ENCODE data around the gene TNRC18.
A peak's percentile ranks its signal among the peaks of the same experiment; 100 is the strongest.
"Not testable (repeated sequence)": the region's sequence is repeated elsewhere in the genome, so short reads cannot be mapped to it uniquely, and the experiment has no call there.

TNRC18 gene

DNA sequence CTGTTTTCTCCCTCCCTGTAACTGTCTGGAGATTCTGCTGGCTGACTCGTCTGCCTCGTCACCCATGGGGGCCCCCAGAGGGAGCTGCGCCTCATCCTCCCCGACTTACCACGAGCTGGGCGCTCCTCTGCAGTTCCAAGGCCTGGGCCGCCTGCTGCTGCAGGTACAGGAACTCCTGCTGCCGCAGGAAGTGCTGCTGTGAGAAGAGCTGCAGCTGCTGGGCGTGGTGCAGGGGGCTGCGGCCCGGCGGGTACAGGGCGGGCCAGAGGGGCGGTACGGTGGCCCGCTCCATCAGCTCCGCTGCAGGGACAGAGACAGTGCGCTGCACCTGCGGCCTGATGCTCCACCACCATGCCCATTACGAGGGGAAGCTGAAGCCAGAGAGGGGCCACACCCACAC is 47.7 kb downstream of the TNRC18 start:
- DNase-seq (ENCODE audit: low read depth): no peak

DNA sequence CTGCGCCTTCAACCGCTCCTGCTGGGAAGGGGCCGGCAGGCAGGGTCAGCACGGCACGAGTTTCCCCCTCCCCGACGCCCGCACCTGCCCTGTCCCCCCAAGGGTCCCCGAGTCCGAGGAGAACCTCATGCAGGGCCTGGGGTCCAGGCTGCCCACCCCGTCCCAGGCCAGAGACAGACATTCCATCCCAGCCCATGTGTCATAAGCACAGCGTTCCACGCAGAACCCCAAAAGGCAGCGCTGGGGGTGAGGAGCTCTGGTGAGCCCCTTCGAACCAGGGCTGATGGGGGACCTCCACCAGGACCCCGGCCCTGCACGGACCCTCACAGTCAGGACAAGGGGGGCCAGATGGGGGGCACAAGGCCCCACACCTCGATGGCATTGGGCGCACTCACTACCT is 49.2 kb downstream of the TNRC18 start:
- no peak for DNase-seq (ENCODE audit: low read depth)

DNA sequence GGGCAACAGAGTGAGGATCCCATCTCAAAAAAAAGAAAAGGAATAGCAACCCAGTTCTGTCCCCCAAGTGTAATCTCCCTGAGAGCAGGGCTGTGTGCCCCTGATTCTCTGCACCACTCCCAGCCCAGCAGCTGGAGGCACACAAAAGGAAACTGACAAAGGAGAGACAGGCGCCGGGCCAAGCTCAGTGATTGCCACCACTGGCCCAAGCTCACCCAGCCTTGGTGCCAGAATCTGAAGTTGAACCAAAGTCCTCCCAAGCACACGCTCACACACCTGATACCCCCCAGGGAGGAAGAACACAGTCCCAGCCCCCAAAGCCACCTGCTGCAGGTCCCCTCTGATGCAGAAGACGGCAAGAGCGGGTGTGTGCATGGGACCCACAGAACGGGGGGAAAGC is 50.3 kb downstream of the TNRC18 start:
- no peak for DNase-seq (ENCODE audit: low read depth)

DNA sequence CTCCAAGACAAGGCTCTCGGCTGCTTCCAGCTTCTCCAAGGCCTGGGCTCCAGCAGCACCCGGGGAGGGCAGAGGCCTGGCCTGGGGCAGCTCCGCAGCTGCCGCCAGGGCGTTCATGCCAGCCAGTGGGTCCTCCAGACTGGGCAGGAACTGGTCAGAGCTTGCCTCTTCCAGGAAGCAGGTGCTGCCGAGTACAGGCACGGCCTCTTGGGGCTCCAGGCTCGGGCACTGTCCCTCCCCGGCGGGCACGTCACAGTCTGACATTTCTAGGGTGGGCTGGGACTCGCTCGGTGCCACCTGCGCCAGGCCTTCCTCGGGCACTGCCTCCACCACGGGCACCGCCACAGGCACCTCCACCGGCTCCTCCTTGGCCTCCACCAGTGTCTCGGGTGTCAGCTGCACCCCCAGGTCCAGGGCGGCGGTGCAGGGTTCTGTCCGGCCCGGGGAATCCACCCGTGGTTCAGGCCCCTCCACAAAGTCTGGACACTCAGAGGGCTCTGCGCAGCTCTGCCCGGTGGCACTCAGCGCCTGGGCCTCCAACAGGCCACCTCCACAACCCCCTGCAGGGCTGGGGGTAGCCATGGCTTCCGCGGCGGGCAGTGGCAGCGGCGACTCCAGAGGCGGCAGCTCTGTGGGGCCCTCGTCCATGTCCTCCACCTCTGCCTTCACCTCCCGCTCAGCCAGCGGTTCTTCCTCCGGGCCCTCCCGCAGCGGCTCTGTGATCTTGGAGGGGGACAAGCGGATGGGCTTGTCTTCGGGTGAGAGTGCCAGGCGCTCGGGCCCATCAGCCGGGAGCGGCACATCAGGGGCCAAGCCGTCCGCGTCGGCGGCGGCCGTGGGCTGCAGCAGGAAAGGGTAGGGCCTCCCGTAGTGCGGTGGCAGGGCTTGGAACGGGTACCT is 52.9 kb downstream of the TNRC18 start:
- DNase-seq (ENCODE audit: low read depth): no peak

DNA sequence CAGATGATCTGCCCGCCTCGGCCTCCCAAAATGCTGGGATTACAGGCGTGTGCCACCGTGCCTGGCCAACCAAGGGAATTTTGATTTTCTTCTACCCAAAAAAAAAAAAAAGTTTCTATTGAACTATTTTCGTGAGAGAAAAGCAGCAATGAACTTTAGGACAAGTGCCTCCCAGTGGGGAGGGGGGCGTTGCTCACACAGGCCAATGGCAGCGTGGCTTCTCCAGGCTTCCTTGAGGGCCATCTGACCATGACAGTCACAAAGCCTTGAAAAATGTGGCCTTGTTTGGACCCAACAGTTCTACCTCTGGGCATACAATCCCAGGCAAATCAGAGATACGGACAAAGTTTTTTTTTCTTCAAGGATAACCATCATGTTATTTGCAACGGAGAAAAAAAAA is 56.0 kb downstream of the TNRC18 start:
- no peak for DNase-seq (ENCODE audit: low read depth)

DNA sequence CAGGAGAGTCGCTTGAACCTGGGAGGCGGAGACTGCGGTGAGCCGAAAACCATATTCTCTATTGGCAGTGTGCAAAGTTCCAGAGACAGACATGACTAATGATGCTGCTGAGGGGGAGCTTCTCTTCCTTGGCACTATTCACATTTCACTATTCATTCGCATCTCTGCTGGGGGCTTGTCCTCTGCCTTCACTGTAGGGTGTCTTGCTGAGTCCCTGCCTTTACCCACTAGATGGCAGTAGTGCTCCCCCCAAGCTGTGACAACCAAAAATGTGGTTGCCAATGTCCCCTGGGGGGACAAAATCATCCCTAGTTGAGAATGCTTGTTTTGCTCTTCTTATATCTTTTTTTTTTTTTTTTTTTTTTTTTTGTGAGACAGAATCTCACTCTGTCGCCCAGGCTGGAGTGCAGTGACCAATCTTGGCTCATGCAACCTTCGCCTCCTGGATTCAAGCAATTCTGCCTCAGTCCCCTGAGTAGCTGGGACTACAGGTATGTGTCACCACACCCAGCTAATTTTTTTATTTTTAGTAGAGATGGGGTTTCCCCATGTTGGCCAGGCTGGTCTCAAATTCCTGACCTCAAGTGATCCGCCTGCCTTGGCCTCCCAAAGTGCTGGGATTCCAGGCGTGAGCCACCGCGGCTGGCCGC is 57.5 kb downstream of the TNRC18 start:
- DNase-seq (ENCODE audit: low read depth): peak; percentile 28

DNA sequence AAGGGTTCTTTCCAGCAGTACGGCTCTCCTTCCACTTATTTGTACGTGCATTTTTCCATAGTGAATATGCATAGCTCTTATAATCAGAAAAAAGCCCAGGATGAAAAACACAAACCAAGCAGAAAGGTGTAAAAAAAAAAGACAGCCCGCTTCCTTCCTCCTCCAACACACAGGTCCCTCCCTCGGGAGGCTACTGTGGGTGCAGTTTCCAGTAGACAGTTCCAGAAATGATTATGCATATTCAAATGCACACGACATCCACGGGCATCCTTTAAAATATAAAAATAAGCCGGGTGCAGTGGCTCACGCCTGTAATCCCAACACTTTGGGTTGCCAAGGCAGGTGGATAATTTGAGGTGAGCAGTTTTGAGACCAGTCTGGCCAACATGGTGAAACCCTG is 59.9 kb downstream of the TNRC18 start:
- no peak for DNase-seq (ENCODE audit: low read depth)

DNA sequence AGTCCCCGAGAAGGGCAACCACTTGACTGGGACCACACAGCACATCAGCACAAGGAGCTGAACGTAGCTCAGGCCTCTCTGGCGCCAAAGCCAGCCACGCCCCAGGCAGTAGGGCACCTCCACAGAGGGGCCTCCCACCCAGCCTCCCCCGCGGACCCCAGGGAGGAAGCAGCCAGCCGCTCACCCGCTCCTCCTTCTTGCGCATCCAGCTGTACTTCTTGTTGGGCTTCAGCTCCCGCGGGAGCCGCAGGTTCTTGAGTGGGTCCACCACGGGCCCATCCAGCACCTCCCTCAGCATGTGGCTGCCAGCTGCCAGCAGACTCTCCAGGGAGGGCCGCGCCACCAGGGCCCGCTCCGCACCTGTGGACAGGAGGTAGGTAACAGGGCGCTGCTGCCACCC is 61.2 kb downstream of the TNRC18 start:
- no peak for DNase-seq (ENCODE audit: low read depth)

DNA sequence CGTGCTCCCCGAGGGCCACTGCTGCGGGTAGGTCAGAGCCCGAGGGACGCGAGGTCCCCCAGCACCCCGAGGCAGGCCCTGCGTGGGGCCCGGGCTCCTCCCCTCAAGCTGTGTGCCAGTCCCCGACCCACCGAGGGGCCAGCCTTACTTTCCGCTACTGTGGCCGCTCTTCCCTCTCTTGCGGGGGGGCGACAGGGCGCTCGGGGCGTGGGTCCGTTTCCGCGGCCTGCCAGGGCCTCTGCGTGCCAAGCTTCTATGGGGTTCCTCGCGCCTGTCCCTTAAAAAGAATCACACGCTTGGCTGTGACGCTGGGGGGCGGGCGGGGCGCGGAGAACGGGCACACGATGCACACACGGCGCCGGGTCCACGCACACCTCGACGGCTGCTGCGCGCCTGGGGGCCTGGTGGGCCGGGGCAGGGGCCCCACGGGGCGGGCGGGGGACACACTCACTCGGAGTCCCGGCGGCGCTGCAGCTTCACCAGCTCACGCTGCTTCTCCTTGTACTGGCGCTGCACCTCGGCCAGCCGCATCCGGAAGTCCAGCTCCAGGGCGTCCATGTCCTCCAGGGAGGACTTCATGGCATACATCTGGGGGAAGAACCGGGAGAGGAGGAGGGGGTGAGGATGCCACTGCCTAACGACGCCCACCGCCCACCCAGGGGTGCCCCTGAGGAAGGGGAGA is 62.0 kb downstream of the TNRC18 start:
- no peak for DNase-seq (ENCODE audit: low read depth)

DNA sequence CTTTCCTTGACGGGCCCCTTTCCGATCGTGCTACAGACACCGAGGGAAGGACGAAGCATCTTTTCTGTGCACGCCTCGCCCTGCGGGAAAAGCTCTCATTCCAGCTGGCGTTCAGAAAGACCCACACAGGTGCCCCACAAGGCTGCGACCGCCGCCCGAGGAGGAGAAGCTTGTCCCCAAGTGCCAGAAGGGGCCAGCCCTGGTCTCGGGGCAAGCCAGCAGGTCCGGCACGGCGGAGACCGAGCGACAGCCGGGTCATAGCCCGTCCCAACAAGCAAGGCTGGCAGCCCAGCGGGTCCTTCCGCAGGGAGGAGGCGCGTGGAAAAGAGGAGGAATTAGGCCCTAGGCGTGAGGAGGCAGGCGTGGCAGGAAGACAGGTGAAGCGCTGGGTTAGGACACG is 62.7 kb downstream of the TNRC18 start:
- no peak for DNase-seq (ENCODE audit: low read depth)

DNA sequence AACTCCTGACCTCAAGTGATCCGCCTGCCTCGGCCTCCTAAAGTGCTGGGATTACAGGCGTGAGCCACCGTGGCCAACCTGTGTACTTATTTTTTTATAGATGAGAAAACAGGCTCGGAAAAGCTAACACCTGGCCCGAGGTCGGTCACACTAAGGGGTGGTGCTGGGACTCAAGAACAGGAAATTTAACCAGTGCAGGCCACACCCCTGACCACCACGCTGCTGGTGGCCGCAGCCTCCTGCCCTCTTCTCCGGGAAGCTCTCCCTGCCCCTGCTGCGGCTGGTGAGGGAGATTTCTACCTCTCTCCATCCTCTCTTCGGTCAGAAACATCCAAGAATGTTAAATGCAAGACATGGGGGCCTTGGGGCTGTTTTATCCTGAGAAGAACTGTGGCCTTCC is 63.2 kb downstream of the TNRC18 start:
- DNase-seq (ENCODE audit: low read depth): no peak

DNA sequence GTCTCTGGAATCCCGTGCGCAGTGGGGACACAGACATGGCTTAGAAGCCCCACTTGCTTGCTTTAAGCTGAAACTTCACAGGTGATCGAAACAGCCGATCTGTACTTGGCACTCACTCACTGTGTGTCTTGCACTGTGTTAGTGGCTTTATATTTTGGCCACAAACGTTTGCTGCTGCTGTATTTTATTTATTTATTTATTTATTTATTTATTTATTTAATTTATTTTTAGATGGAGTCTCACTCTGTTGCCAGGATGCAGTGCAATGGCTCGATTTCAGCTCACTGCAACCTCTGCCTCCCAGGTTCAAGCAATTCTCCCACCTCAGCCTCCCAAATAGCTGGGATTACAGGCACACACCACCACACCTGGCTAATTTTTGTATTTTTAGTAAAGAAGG is 63.6 kb downstream of the TNRC18 start:
- not testable (repeated sequence) for DNase-seq (ENCODE audit: low read depth)

DNA sequence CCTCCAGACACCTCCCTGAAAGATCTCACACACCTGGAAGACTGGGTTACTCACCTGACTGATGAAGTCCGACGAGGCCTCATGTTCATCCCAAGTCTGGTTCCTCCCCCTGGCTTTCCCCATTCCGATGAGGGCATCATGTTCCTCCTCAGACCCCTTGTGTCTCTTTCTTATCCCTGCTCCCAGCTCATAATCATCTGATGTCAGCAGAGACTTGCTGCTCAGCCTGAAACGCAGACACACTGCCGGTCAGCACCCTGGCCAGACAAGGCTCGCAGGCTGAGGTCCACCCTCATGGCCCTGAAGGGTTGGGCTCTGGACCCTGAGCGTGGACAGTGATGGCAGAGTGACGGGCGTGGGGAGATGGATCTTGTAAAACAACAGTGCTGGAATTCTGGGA is 64.3 kb downstream of the TNRC18 start:
- DNase-seq (ENCODE audit: low read depth): no peak

DNA sequence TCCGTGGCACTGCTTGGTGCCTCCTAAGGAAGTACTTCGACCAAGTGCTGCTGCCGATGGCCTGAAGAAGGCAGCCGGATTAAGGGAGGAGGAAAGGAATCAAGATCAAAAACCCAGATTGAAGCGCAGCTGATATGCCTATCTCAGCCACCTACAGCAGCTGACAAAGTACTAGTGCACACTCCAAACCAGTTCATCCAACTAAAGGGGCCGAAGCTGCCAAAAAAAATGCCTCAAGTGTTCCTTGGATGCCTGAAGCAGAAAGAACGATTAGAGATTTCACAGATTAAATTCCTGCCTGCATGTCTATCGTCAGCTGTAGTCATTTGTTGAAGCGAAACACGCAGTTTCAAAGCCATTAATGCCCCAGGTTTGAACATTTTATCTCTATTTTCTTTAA is 65.7 kb downstream of the TNRC18 start:
- no peak for DNase-seq (ENCODE audit: low read depth)

DNA sequence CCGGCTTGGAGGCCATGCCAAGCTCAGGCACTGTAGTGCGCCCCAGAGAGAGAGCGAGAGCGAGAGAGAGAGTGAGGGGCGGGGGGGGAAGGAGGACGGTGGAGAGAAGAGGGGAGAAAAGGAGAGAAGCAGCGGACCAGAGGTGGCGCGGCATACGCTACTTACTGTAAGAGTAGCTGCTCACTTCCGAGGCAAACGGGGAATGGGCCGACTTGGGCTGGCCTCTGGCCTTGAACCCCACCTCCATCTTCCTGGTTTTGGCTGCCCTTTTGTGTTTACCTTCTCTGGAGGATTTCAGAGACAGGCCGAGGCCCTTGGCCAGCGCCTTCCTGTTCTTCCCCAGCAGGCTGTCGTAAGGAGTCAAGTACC is 66.9 kb downstream of the TNRC18 start:
- DNase-seq (ENCODE audit: low read depth): no peak

DNA sequence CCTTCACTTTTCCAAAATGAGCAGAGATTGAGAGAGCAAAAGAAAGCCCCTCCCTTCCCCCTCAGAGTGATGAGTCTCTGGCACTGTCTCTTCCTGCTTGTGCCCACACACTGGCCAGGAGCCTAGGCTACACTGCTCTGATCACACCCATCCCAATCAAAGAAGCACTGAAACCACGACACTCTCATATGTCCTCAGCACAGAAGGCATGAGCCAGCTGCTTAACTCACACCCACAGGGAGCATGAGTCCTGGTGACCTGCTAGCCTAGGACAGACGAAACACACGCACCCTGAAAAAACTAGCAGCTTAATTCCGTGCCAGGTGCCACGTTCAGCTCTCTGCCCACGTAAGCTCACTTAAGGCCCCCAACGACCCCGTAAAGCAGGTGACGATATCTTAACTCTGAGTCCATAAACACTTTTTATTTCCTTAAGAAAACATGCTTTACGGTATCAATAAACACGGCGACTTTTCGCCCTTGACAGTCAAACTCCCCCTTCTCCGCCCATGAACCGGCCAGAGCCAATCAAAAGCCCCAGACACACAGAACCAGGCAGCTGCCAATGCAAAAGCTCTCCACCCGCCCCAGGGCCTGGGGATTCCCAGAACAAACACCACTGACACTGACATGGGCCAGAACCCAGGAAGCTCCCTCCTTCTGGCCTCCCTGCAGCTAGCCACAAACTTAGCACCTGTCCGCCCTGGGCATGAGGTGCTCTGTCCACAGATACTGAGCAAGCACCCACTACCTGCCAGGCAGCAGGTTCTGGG is 69.0 kb downstream of the TNRC18 start:
- DNase-seq (ENCODE audit: low read depth): no peak

DNA sequence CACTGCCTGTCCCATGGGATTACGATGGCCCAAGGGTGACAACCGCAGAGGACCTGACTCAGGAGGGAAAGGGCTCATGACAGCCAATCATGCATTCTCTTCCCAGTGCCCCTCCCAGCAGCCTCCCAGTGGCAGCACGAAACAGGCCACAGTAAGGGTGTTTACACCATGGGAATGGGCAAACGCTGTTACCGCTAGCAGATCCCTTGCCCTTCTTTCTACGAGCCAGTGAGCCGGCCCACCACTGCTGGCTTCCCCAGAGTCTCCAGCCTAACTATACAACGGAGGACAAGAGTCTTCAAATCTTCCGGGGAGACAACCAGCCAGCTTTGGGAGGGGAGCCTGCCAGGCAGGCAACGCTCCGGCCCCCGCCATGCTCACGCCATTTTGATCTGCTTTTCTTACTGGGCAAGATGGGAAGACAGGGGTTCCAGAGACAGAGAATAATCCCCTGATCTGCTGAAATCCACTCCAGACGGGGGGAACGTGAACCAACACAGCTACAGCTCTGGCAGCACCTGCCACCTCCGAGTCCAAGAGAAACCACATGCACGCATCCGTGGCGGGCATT is 71.1 kb downstream of the TNRC18 start:
- DNase-seq (ENCODE audit: low read depth): no peak

DNA sequence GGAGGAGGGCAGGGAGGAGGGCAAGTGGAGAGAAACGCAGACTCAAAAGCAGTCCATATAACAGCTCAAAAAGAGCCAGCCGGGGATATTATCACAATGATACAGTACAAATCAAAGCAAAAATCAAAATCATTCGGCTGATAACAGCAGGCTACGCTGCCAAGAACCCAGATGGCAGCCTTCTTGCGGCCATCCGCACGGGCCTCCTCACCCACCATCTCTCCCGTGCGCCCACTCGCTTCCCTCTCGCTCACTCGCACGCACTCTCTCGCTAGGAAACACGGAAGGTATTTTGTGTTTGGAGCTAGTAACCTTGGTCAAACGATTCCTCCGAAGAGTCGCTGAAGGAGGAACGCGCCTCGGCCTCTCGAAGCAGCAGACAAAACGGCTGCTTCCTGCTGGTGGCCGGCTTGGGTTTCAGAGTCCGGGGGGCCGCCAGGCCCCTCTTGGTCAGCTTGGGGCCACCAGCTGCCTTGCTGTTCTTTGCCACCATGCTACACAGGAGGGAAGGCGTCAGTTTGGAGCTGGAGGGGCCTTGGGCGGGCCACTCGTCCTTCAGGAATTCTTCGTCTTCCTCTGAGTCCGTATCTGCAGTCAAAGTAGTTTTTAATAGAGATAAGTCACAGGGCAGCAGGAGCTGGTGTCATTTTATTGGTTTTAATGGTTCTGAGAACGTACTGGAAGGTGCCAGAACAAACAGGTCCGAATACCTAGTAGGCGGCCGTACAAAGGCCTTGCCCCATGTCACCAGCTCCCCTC is 71.9 kb downstream of the TNRC18 start:
- no peak for DNase-seq (ENCODE audit: low read depth)

DNA sequence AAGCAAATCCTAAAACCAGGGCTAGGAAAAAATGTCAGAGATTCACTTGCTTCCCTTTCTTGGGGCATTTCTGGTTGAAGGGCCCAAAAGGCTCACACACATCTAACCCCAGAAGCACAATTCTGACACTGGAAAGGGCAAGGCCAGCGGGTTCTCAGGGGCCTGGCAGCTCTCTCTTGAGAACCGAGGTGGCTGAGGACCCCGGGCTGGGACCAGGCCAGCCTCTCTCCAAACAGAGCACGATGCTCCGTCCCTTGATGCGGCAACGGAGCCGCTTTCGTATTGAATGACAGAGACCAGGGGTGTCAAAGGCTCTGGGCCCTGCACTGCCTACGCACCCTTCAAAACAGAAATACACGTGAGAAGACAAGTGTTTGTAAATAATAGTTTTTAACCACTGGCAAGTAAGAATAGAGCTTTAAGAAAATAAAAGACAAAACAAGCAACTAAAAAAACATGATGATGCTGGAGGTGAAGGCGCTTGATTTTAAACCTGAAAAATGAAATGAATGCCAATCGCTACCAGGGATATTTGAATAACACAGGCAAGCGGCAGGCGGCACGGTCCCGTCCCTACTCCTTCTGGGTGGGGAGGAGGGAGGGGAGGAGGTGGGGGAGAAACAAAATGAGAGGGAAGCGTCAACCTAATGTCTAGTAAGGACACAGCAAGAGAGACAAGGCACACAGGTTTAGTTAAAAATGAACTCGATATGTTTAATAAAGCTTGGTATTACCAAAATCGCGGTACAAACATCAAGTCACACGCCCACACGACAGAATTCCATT is 72.8 kb downstream of the TNRC18 start:
- DNase-seq (ENCODE audit: low read depth): no peak

DNA sequence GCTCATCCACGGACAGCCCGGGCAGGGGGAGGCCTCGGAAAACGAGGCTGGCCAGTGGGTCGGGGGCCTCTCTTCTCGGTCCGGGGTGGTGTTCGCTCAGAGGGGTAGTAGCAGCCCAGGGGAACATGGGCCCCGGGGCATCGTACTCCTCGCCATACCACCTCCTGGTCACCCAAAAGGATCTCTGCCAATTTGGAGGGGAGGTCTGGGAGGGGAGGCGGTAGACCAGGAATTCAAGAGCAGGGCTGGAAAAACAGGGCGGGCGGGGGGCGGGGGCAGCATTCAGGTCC is 73.5 kb downstream of the TNRC18 start:
- no peak for DNase-seq (ENCODE audit: low read depth)

Measured in activated T-helper 9 cell treated with anti-CD3 and anti-CD28 coated beads, Interleukin-2, amount 50 U/mL, for 16 hours (primary cell).